GM19043 (cell line): ENCODE results near the gene KCTD2.
"Not testable (repeated sequence)": the region's sequence is repeated elsewhere in the genome, so short reads cannot be mapped to it uniquely, and the experiment has no call there.

Experiments
- ATAC-seq: cut with Tn5 transposase; IDR thresholded peaks from one replicate; pipeline ENCODE4 v1.9.1; 2021; ENCODE audit warnings: low read depth; ENCODE audit not compliant: unreplicated experiment

The KCTD2 gene

DNA sequence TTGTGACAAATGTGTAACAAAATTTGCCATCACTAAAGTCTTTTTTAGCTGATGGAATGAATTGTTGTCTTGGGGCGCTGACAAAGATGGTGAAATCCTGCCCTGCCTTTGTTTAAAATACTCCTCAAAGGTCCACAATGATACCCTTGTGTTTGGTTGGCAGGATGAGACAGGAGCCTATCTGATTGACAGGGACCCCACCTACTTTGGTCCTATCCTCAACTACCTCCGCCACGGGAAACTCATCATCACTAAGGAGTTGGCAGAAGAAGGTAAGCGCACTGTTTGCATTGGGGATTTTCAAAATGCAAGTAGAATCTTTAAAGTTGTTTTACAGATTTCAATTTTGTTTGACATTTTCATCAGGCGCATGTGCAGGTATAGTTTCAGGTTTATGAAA, 2.0 kb downstream of the KCTD2 start:
- ATAC-seq: no peak

- ATAC-seq: no peak
Measured at GRCh38 chr17:75049706-75050105, 2.7 kb downstream of the KCTD2 start.

- no peak for ATAC-seq
Measured at GRCh38 chr17:75051941-75052340, 4.9 kb downstream of the KCTD2 start.

- ATAC-seq: no peak
Measured at GRCh38 chr17:75059369-75060345, 12.6 kb downstream of the KCTD2 start.

DNA sequence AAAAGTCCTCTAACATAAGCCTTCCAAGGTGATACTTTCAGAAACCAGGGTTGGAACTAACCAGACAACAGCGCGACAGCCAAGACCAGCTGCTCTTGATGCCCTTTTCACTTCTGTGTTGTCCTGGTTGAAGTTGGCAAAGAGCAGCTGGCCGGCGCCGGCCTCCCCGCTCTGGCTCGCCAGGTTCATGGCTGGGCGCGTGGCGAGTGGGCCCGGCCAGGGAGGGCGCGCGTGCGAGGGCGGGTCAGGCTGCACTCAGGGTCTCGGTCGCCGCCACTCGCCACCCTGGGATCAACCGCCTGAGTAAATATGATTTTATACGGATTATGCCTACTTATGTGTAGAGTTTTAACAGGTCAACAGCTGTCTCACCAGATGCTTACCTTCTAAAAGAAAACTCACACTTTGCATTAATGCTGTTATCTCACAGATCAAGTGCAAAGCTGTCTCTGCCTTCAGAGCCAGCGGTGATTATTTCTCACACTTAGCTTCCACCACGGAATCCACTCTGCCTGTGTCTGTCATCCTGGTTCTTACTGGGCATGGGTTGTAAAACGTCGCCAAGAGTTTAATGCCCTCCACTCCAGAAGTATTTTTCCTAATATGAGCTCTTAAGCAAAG, 13.5 kb downstream of the KCTD2 start:
- no peak for ATAC-seq

- no peak for ATAC-seq
Measured at GRCh38 chr17:75061055-75061438, 14.0 kb downstream of the KCTD2 start.

DNA sequence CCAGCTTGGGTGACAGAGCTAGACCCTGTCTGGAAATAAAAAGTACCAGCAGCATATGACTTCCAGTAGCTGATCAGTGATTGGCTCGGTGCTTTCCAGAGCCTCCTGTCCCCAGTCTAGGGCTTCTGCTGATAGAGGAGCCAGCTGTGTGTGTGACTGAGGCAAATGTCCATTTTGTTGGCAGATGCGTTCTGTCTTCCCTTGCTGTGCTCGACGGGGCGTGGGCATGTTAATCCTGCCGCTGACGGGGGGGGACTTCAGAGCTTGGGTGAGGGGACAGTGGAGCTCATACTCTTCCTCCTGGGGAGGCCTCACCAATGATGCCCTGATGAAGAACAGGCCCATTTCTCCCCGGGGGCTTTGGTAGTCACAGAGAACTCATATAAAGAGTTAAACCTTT, 14.6 kb downstream of the KCTD2 start:
- no peak for ATAC-seq

DNA sequence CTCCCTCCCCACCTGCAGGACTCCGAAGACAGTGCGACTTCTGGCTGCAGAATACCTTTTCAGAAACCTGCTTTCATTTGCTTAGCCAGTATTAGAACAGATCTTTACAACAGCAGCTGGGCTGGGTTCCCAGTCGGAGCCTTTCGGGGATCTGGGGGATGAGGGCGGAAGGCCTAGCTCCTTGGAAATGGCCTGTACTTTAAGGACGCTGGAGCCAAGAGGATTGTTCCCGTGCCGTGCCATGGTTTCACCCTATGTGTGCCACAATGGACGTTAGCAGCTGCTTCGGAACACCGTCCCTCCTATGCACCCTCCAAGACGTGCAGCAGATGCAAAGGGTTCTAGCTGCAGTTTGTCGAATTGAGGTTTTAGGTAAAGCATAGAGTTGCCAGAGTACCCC, 16.2 kb downstream of the KCTD2 start:
- ATAC-seq: no peak

DNA sequence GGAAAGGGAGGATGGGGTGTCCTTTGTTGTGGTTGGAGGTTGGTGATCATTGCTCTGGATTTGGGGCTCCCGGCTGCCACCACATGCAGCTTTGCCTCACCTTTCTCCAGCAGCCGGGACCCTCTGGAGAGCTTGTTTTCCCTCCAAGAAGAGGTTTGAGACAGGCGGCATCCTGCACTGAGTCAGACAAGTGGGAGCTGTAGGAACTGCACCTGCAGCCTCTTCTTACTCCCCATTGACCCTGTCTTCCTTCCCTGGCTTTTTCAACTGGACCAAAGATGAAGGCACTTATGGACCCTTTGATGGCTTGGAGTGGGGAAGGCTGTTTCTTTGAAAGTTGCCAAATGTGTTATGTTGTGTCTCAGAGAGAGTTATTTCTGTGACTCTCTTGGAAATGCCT, 16.6 kb downstream of the KCTD2 start:
- ATAC-seq: no peak

DNA sequence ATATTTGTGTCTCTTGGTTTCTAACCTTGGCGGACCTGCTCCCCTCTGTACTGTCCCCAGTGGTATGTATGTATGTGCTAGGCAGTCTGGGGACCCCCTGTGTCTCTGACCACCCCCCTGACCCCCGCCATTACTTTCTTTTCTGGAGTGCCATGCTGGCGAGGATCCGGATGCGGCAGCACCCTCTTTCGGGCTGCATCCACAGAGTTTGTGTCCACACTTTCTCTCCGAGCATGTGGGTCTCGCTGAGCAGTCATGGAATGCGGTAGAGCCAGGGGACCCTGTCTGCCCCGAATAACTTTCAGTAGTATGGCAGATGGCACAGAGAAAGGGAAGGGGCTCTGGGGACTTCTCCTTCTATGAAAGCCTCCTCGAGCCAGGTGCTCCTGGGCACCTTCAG, 17.0 kb downstream of the KCTD2 start:
- no peak for ATAC-seq

- ATAC-seq: no peak
Measured at GRCh38 chr17:75064460-75064859, 17.4 kb downstream of the KCTD2 start.

- no peak for ATAC-seq
Measured at GRCh38 chr17:75064867-75065561, 18.0 kb downstream of the KCTD2 start.

- ATAC-seq: no peak
Measured at GRCh38 chr17:75065562-75066151, 18.6 kb downstream of the KCTD2 start.

GRCh38 chr17:75067856-75068255, 20.8 kb downstream of the KCTD2 start:
- no peak for ATAC-seq

- ATAC-seq: no peak
Measured at GRCh38 chr17:75068750-75069149, 21.7 kb downstream of the KCTD2 start.

DNA sequence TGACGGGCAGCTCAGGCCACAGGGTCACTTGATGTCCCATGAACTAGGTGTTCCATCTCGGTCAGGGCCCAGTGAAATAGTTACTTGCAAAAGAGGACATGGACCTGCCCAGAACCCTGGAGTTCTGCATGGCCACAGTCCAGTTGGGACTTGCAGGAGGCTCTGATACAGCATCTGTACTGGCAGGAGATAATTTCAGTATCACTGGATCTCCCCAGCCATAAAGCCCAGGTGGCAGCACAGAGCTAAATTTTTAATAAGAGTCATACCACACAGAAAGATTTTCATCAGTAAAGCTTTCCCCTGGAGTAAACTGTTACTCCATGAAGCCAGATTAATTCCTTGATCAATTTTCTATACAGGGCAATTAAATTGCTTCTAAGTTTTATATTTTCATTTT, 22.8 kb downstream of the KCTD2 start:
- no peak for ATAC-seq

DNA sequence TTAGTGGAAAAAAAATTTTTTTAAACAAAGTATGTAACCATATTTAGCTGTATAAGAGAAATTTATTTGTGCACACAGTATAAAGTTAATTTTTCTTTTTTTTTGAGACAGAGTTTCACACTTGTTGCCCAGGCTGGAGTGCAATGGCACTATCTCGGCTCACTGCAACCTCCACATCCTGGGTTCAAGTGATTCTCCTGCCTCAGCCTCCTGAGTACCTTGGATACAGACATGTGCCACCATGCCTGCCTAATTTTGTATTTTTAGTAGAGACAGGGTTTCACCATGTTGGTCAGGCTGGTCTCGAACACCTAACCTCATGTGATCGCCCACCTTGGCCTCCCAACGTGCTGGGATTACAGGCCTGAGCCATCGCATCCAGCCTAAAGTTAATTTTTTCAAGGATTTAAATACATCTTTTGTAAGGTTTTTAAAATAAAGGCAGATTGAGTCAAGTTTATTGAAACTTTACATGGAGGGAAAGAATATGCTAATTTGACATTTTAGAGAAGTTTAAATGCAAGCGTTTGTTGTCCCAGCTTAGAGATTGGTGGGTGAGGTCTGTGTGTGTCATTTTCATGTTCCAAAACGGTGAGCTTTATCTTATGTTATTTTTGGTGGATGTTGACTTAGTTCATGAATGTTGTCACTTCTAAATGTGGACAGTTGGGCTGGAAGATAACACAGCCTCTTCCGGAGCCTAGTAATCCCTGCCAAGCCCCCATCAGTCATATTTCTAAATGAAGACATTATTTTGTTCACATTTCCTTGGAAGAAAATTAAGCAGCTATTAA, 24.6 kb downstream of the KCTD2 start:
- not testable (repeated sequence) for ATAC-seq

DNA sequence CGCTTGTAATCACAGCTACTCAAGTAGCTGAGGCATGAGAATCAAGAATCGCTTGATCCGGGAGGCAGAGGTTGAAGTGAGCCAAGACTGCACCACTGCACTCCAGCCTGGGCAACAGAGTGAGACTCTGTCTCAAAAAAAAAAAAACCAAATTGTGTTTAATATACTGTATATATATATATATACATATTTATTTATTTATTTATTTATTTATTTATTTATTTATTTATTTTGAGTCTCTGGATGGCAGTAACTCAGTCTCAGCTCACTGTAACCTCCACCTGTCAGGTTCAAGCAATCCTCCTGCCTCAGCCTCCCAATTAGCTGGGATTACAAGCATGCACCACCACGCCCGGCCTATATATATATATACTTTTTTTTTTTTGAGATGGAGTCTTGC, 25.9 kb downstream of the KCTD2 start:
- ATAC-seq: not testable (repeated sequence)

DNA sequence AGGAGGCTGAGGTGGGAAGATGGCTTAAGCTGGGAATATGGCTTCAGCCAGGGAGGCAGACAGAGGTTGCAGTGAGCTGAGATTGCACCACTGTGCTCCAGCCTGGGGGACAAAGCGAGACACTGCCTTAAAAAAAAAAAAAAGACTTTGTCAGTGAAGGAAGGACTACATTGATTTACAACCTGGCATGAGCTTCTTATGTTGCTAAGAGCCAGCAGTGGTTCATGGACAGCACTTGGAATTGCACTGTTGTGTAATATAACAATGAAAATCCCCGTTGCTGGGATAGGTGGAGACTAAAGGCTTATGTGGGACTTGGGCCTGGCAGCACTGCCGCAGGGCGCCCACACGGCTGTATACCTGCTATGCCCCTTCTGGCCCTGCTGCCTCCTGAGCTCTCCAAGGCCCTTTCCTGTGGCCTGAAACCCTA, 26.6 kb downstream of the KCTD2 start:
- no peak for ATAC-seq

- ATAC-seq: no peak
Measured at GRCh38 chr17:75074532-75074931, 27.5 kb downstream of the KCTD2 start.
